ENCODE measurements around the gene MTX3.

MTX3 gene

GRCh38 chr5:79990598-79991507 lies at the start of gene MTX3:
TSS of gene MTX3 (minus strand) at chr5:79991262. CDS start at chr5:79991238, 24 bp downstream.
- intact Hi-C loops (cut with DNase I) = loop anchor here (10.0 kb wide), 1 partner anchor 84 kb away; no protein-coding TSS in a partner anchor
- peak; percentile 82 to 96 (median 90) for DNase-seq

GRCh38 chr5:80039650-80040049 lies 48.6 kb upstream of the MTX3 start:
- no peak for DNase-seq
- intact Hi-C loops (cut with DNase I) = no loop called here

GRCh38 chr5:80037366-80037765 lies 46.3 kb upstream of the MTX3 start:
- DNase-seq = no peak
- intact Hi-C loops (cut with DNase I) = no loop called here

- intact Hi-C loops (cut with DNase I) = no loop called here
- DNase-seq = peak in 1 of 42 donors; percentile 18
These were observed 45.6 kb upstream of the MTX3 start for GRCh38 chr5:80036615-80037014.

- DNase-seq = no peak
- intact Hi-C loops (cut with DNase I) = no loop called here
These were observed 44.8 kb upstream of the MTX3 start for GRCh38 chr5:80035839-80036238.

GRCh38 chr5:80034962-80035821 lies 44.1 kb upstream of the MTX3 start, which contains the start of gene THBS4:
TSS of gene THBS4 (plus strand) at chr5:80035348. CDS start at chr5:80035538, 190 bp downstream.
- intact Hi-C loops (cut with DNase I) = no loop called here

GRCh38 chr5:80034559-80034958 lies 43.5 kb upstream of the MTX3 start:
- no peak for DNase-seq
- intact Hi-C loops (cut with DNase I) = no loop called here

More at GRCh38 chr5:80034962-80035821, 44.1 kb upstream of the MTX3 start, which contains the start of gene THBS4:
- peak in 26 of 42 donors; percentile 4 to 50 (median 21) for DNase-seq

- DNase-seq = no peak
- intact Hi-C loops (cut with DNase I) = no loop called here
These were observed 42.5 kb upstream of the MTX3 start for GRCh38 chr5:80033513-80033912.

- intact Hi-C loops (cut with DNase I) = no loop called here
- DNase-seq = no peak
These were observed 40.0 kb upstream of the MTX3 start for GRCh38 chr5:80031109-80031508.

GRCh38 chr5:80026841-80027240 lies 35.8 kb upstream of the MTX3 start:
- DNase-seq = no peak
- intact Hi-C loops (cut with DNase I) = no loop called here

GRCh38 chr5:80025069-80025468 lies 34.0 kb upstream of the MTX3 start:
- intact Hi-C loops (cut with DNase I) = no loop called here
- DNase-seq = no peak

- DNase-seq = no peak
- intact Hi-C loops (cut with DNase I) = no loop called here
These were observed 19.8 kb upstream of the MTX3 start for GRCh38 chr5:80010754-80011392.

GRCh38 chr5:80008995-80009765 lies 18.1 kb upstream of the MTX3 start:
- intact Hi-C loops (cut with DNase I) = no loop called here
- peak in 1 of 42 donors; percentile 2 for DNase-seq

GRCh38 chr5:80002677-80003076 lies 11.6 kb upstream of the MTX3 start:
- intact Hi-C loops (cut with DNase I) = no loop called here
- no peak for DNase-seq

GRCh38 chr5:79999722-80000121 lies 8.7 kb upstream of the MTX3 start:
- intact Hi-C loops (cut with DNase I) = loop anchor here (10.0 kb wide), 1 partner anchor 75 kb away; no protein-coding TSS in a partner anchor

GRCh38 chr5:79992891-79993657 lies 2.0 kb upstream of the MTX3 start:
- intact Hi-C loops (cut with DNase I) = loop anchor here (10.0 kb wide), 1 partner anchor 82 kb away; no protein-coding TSS in a partner anchor
- no peak for DNase-seq

More at GRCh38 chr5:79999722-80000121, 8.7 kb upstream of the MTX3 start:
- no peak for DNase-seq

GRCh38 chr5:79990205-79990597 lies 861 bp downstream of the MTX3 start:
- intact Hi-C loops (cut with DNase I) = loop anchor here (10.0 kb wide), 1 partner anchor 85 kb away; no protein-coding TSS in a partner anchor

More at GRCh38 chr5:79990205-79990597, 861 bp downstream of the MTX3 start:
- DNase-seq = no peak

Data from head of caudate nucleus (tissue), 42 donors.